Right atrium auricular region (tissue), 2 donors: ENCODE measurements around the gene CPPED1. TPM values are rescaled to one million over a fixed set of nuclear protein-coding genes. Genes with fewer than 3 reads are reported as not detected.

ENCODE experiments used
- DNase-seq: peaks from one replicate; pipeline ENCODE4 v3.0.0-alpha.2; 2019; ENCODE audit warnings: low spot score
- H3K27ac ChIP-seq, 2 donors: fragments of 200-600 bp; sonication (generic); 1 replicate in 1 of 2; 2 replicates in 1 of 2; pipeline ENCODE4 v1.5.1; 2016 to 2019
- H3K27me3 ChIP-seq, 2 donors: fragments of 200-600 bp; sonication (generic); one replicate each; pipeline versions ENCODE4 v1.5.1 to v1.6.0; 2017 to 2019
- H3K36me3 ChIP-seq: fragments of 200-600 bp; sonication (generic); one replicate; pipeline ENCODE4 v1.5.1; 2016
- H3K4me1 ChIP-seq, 2 donors: fragments of 200-600 bp; sonication (generic); one replicate each; pipeline versions ENCODE4 v1.5.1 to v1.6.0; 2017 to 2019
- H3K4me3 ChIP-seq, 2 donors: fragments of 200-600 bp; sonication (generic); 1 replicate in 1 of 2; 2 replicates in 1 of 2; pipeline ENCODE4 v1.5.1; 2017 to 2019; ENCODE audit warnings: mild to moderate bottlenecking in 1 of 2, moderate library complexity in 1 of 2
- H3K9me3 ChIP-seq, 2 donors: fragments of 200-600 bp; sonication (generic); one replicate each; pipeline ENCODE4 v1.5.1; 2019
- total RNA-seq, 2 donors: library from RNA; depleted of rRNA; stranded (reverse); fragments of >200 nt; gene quantifications; one replicate each; pipeline ENCODE4 v1.1.0, GENCODE V29; 2016
- TF ChIP-seq, protein P1 (sequence below), 2 donors: fragments of 200-600 bp; sonication (generic); IDR thresholded peaks; one replicate each; pipeline ENCODE4 v1.5.1; 2019; ENCODE audit warnings: antibody characterized with exemption in 2 of 2

Gene CPPED1
- total RNA-seq, 2 donors from 2014 or later = 5.9 to 6.4 TPM

DNA sequence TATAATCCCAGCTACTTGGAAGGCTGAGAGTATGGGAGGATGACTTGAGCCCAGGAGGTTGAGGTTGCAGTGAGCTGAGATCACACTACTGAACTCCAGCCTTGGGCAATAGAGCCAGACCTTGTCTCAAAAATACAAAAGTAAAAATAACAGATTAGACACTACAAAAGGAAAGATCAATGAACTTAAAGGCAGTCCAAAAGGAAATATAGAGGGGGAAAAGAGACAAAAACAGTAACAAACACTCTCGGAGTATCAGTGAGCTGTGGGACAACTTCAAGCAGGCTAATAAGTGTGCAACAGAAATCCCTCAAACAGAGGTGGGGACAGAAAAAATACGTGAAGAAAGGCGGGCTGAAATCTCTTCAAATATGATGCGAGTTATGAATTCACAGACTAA lies 58.8 kb downstream of the CPPED1 start:
- no peaks in the 10 kb centered on the region for H3K27me3 ChIP-seq
- H3K4me3 ChIP-seq = no peak overlapping the region
- H3K36me3 ChIP-seq = no peaks in the 10 kb centered on the region
- H3K4me1 ChIP-seq = no peaks in the 10 kb centered on the region
- H3K9me3 ChIP-seq = peaks cover 0 to 15% of the 10 kb centered on the region in 2 donors
- TF ChIP-seq, protein P1, sequence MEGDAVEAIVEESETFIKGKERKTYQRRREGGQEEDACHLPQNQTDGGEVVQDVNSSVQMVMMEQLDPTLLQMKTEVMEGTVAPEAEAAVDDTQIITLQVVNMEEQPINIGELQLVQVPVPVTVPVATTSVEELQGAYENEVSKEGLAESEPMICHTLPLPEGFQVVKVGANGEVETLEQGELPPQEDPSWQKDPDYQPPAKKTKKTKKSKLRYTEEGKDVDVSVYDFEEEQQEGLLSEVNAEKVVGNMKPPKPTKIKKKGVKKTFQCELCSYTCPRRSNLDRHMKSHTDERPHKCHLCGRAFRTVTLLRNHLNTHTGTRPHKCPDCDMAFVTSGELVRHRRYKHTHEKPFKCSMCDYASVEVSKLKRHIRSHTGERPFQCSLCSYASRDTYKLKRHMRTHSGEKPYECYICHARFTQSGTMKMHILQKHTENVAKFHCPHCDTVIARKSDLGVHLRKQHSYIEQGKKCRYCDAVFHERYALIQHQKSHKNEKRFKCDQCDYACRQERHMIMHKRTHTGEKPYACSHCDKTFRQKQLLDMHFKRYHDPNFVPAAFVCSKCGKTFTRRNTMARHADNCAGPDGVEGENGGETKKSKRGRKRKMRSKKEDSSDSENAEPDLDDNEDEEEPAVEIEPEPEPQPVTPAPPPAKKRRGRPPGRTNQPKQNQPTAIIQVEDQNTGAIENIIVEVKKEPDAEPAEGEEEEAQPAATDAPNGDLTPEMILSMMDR (IDR thresholded peaks at IDR 0.05) = no peak
- H3K27ac ChIP-seq = no peak overlapping the region
- no peak for DNase-seq

DNA sequence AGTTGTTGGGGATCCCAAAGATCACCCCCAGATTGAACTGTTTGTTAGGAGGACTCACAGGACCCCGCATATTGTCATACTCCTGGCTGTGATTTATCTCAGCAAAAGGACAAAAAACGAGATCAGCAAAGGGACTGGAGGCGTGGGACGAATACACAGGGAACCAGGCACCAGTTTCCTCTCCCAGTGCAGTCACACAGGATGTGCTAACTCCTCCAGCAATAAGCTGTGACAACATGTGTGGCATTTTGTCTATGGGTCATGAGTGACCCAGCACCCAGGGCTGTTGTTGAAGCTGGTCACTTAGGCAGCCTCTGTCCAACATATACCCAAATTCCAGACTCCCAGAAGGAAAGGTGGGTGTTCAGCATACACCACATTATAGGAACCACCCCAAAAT lies 60.9 kb downstream of the CPPED1 start:
- peaks cover 0 to 15% of the 10 kb centered on the region in 2 donors for H3K9me3 ChIP-seq
- TF ChIP-seq, protein P1 (IDR thresholded peaks at IDR 0.05) = no peak
- H3K27ac ChIP-seq = no peak overlapping the region
- no peaks in the 10 kb centered on the region for H3K36me3 ChIP-seq
- H3K27me3 ChIP-seq = no peaks in the 10 kb centered on the region
- no peak for DNase-seq
- no peaks in the 10 kb centered on the region for H3K4me1 ChIP-seq
- no peak overlapping the region for H3K4me3 ChIP-seq

DNA sequence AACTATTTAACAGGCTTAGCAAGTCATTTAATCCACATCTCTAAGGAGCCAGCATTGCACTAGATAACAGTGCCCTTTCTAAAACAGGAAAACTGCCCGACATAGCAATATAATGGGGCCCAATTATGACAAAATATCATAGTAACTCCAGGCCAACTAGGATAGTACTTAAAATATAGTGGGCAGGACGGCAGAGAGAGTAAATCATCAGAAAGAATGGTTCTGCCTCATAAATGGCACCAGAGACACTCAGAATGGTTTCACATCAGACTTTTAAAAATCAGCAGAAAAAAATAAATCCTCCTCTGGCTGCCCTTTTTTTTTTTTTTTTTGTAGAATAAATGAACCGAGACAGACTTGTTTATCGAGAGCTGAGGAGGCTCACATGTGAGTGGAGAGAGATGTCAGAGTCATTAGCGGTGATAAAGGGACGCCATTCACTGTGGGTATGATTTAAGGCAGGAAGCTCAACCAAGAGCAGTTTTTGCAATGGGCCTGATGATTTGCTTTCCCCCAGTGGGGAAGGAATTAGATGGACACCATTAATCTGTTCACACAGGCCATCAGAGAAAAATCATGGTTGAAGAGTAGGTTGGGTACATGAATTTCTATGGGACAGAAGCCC lies 62.6 kb downstream of the CPPED1 start:
- no peaks in the 10 kb centered on the region for H3K36me3 ChIP-seq
- no peak overlapping the region for H3K27ac ChIP-seq
- H3K27me3 ChIP-seq = no peaks in the 10 kb centered on the region
- H3K4me3 ChIP-seq = no peak overlapping the region
- peaks cover 0 to 15% of the 10 kb centered on the region in 2 donors for H3K9me3 ChIP-seq
- TF ChIP-seq, protein P1 (IDR thresholded peaks at IDR 0.05) = no peak
- DNase-seq = no peak
- H3K4me1 ChIP-seq = no peaks in the 10 kb centered on the region

DNA sequence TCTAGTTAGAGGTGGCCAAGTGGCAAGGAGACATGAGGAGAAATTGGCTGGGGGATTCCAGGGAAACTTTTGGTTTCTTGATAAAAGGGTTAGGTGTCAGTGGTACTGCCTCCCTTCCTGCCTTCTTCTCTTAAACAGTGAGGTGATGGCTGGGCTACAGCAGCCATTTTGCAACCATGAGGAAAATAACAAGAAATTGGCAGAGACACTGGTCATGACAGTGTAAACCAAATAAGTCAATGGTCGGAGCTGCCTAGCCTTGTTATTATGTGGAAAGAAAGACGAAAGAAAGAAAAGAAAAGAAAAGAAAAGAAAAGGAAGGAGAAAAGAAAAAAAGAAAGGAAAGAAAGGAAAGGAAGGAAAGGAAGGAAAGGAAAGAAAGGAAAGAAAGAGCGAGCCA lies 63.9 kb downstream of the CPPED1 start:
- no peak overlapping the region for H3K27ac ChIP-seq
- H3K27me3 ChIP-seq = no peaks in the 10 kb centered on the region
- H3K4me1 ChIP-seq = no peaks in the 10 kb centered on the region
- H3K36me3 ChIP-seq = no peaks in the 10 kb centered on the region
- H3K4me3 ChIP-seq = no peak overlapping the region
- TF ChIP-seq, protein P1 (IDR thresholded peaks at IDR 0.05) = no peak
- H3K9me3 ChIP-seq = peaks cover 0 to 4% of the 10 kb centered on the region in 2 donors
- DNase-seq = no peak

DNA sequence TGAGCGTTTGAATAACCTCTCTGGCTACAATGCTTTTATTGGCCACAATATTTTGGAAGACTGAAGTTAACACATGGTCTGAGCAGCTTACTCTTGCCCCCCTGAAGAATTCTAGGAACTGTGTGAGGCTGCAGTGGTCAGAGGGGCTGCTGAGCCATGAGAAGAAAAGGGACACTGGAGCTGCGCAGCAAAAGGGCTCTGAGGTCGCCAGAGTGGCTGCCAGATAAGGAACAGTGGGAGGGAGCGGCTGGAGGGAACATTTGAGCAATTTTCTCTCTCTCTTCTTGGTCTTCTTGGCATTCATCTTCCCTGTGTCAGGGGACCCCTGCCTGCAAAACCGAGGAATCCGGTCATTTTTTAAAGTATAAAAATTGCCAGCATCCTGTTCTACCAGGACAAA lies 66.1 kb downstream of the CPPED1 start:
- H3K4me3 ChIP-seq = no peak overlapping the region
- H3K9me3 ChIP-seq = peaks cover 0 to 13% of the 10 kb centered on the region in 2 donors
- no peaks in the 10 kb centered on the region for H3K36me3 ChIP-seq
- DNase-seq = no peak
- no peak overlapping the region for H3K27ac ChIP-seq
- TF ChIP-seq, protein P1 (IDR thresholded peaks at IDR 0.05) = no peak
- no peaks in the 10 kb centered on the region for H3K4me1 ChIP-seq
- H3K27me3 ChIP-seq = no peaks in the 10 kb centered on the region

DNA sequence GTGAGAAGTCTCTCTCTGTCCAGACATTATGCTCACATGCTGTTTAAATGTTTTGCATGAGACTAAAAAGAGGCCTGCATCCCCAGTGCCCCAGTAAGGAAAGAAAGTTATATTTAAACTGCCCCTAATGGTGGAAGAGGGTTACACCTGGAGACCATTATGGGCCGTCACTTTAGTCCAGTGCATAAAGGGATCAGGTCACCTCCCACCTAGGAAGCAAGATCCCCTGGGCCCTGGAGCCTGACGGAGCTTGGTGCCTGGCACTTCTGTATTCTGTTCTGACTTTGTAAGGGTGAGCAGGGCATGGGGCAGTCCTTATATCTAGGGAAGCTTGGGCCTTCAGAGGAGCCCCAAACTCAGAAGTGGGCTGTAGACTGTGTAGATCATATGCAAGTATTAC lies 67.9 kb downstream of the CPPED1 start:
- TF ChIP-seq, protein P1 (IDR thresholded peaks at IDR 0.05) = no peak
- H3K4me1 ChIP-seq = no peaks in the 10 kb centered on the region
- no peaks in the 10 kb centered on the region for H3K36me3 ChIP-seq
- no peak overlapping the region for H3K27ac ChIP-seq
- H3K4me3 ChIP-seq = no peak overlapping the region
- no peaks in the 10 kb centered on the region for H3K27me3 ChIP-seq
- DNase-seq = no peak
- H3K9me3 ChIP-seq = peaks cover 0 to 24% of the 10 kb centered on the region in 2 donors
